CD14-positive monocyte (primary cell): ENCODE data around the gene RIPPLY3. TPM values are rescaled to one million over a fixed set of nuclear protein-coding genes. Genes with fewer than 3 reads are reported as not detected.

Experiments
- DNase-seq, 3 donors: peaks; one replicate each; pipeline ENCODE4 v3.0.0-alpha.2; 2011 to 2022
- H2AFZ ChIP-seq: 2 replicates; pipeline ENCODE4 v1.6.0; 2012; ENCODE audit warnings: mild to moderate bottlenecking, low read depth, low read length, inconsistent platforms; ENCODE audit not compliant: insufficient read depth, poor library complexity, severe bottlenecking
- H3K27ac ChIP-seq, 2 donors: 1 replicate in 1 of 2; 2 replicates in 1 of 2; pipeline ENCODE4 v1.5.1; 2012 to 2013; ENCODE audit warnings: low read length in 2 of 2, control low read depth in 1 of 2, inconsistent platforms in 1 of 2, low read depth in 1 of 2, mild to moderate bottlenecking in 1 of 2
- H3K27me3 ChIP-seq, 2 donors: one replicate each; pipeline versions ENCODE4 v1.6.0 to v1.6.1; 2011 to 2013; ENCODE audit warnings: low read length in 2 of 2; ENCODE audit not compliant: control insufficient read depth in 2 of 2, insufficient read depth in 2 of 2
- H3K36me3 ChIP-seq, 2 donors: replicated peaks in 1 of 2; 1 replicate in 1 of 2; 2 replicates in 1 of 2; pipeline versions ENCODE4 v1.5.1 to v1.6.1; 2012 to 2013; ENCODE audit warnings: low read length in 2 of 2, control low read depth in 1 of 2, inconsistent platforms in 1 of 2, mild to moderate bottlenecking in 1 of 2; ENCODE audit not compliant: insufficient read depth in 2 of 2, control insufficient read depth in 1 of 2
- H3K4me1 ChIP-seq, 2 donors: 1 replicate in 1 of 2; 2 replicates in 1 of 2; pipeline versions ENCODE4 v1.5.1 to v1.6.1; 2012 to 2013; ENCODE audit warnings: low read length in 2 of 2, control low read depth in 1 of 2, inconsistent platforms in 1 of 2, mild to moderate bottlenecking in 1 of 2, moderate library complexity in 1 of 2; ENCODE audit not compliant: insufficient read depth in 2 of 2, control insufficient read depth in 1 of 2
- H3K4me2 ChIP-seq: replicated peaks from 2 replicates; pipeline ENCODE3; 2012; ENCODE audit warnings: low read length, moderate library complexity, mild to moderate bottlenecking; ENCODE audit not compliant: poor library complexity, severe bottlenecking; ENCODE audit errors: extremely low read depth
- H3K4me3 ChIP-seq, 3 experiments: fragments of 200-600 bp in 1 of 3; sonication (generic) in 1 of 3; replicated peaks in 1 of 3; 1 replicate in 2 of 3; 2 replicates in 1 of 3; pipeline ENCODE4 v1.5.1; 2011 to 2013; ENCODE audit warnings: low read length in 3 of 3, mild to moderate bottlenecking in 3 of 3, control low read depth in 2 of 3, low read depth in 2 of 3, inconsistent platforms in 1 of 3, moderate library complexity in 1 of 3
- H3K79me2 ChIP-seq: 2 replicates; pipeline ENCODE4 v1.6.0; 2012; ENCODE audit warnings: mild to moderate bottlenecking, control low read depth, inconsistent platforms, low read length, moderate library complexity; ENCODE audit not compliant: insufficient read depth
- H3K9ac ChIP-seq: 2 replicates; pipeline ENCODE4 v1.6.0; 2017; ENCODE audit warnings: low read length, mild to moderate bottlenecking; ENCODE audit not compliant: insufficient read depth, poor library complexity, severe bottlenecking
- H3K9me3 ChIP-seq, 2 donors: replicated peaks in 1 of 2; 1 replicate in 1 of 2; 2 replicates in 1 of 2; pipeline versions ENCODE4 v1.5.1 to v1.6.1; 2012 to 2013; ENCODE audit warnings: low read length in 2 of 2, control low read depth in 1 of 2; ENCODE audit not compliant: control insufficient read depth in 1 of 2, insufficient read depth in 1 of 2
- H4K20me1 ChIP-seq: 2 replicates; pipeline ENCODE4 v1.6.0; 2012; ENCODE audit warnings: mild to moderate bottlenecking, low read length, control low read depth, moderate library complexity; ENCODE audit not compliant: insufficient read depth
- H3K27ac Mint-ChIP-seq, 7 donors: one replicate each; pipeline ENCODE4 v1.8.0; 2020; ENCODE audit warnings: mild to moderate bottlenecking in 7 of 7, mixed read lengths in 7 of 7, moderate library complexity in 6 of 7, inconsistent platforms in 2 of 7
- H3K27me3 Mint-ChIP-seq, 3 donors: one replicate each; pipeline ENCODE4 v1.8.0; 2021 to 2022; ENCODE audit warnings: low read depth in 3 of 3, mild to moderate bottlenecking in 3 of 3, mixed read lengths in 3 of 3, moderate library complexity in 3 of 3, inconsistent platforms in 1 of 3
- H3K36me3 Mint-ChIP-seq, 2 donors: one replicate each; pipeline ENCODE4 v1.8.0; 2020; ENCODE audit warnings: mixed read lengths in 2 of 2, inconsistent platforms in 1 of 2, mild to moderate bottlenecking in 1 of 2
- H3K4me1 Mint-ChIP-seq: one replicate; pipeline ENCODE4 v1.8.0; 2020; ENCODE audit warnings: mild to moderate bottlenecking, mixed read lengths
- H3K4me3 Mint-ChIP-seq, 2 donors: one replicate each; pipeline ENCODE4 v1.8.0; 2020; ENCODE audit warnings: mild to moderate bottlenecking in 2 of 2, mixed read lengths in 2 of 2, moderate library complexity in 1 of 2
- H3K9me3 Mint-ChIP-seq, 7 donors: one replicate each; pipeline ENCODE4 v1.8.0; 2020 to 2022; ENCODE audit warnings: mixed read lengths in 7 of 7, mild to moderate bottlenecking in 6 of 7, moderate library complexity in 6 of 7, inconsistent platforms in 2 of 7
- WGBS: methylation state at CpG from one replicate; pipeline ENCODE4 v1.1.5; 2013; ENCODE audit warnings: missing lambda C conversion rate; ENCODE audit not compliant: insufficient coverage; 5-methylcytosine and 5-hydroxymethylcytosine counted together
- intact Hi-C, 2 donors: fragments of 100-400 bp; cut with micrococcal nuclease; formaldehyde crosslinking; loops; one replicate each; pipeline versions ENCODE4 v1.15.0 to v1.15.1; 2023
- polyA plus RNA-seq, 3 donors: library from polyadenylated mRNA; depleted of rRNA in 1 of 3; unstranded in 2 of 3; stranded (reverse) in 1 of 3; fragments of 300-500 nt in 2 of 3; fragments of >200 nt in 1 of 3; fragmentation: Illumina TruSeq in 2 of 3; gene quantifications; 1 replicate in 2 of 3; 2 replicates in 1 of 3; pipeline ENCODE4 v1.2.3, GENCODE V29; 2012 to 2021
- small RNA-seq: library from RNA; depleted of rRNA; stranded (forward); fragments of <200 nt; gene quantifications from one replicate; pipeline ENCODE3, GENCODE V24; 2012; ENCODE audit warnings: low read depth; ENCODE audit not compliant: insufficient read length
- TF ChIP-seq, protein P1 (sequence below): fragments of 200-600 bp; IDR thresholded peaks from one replicate; pipeline ENCODE4 v1.8.0; 2022; ENCODE audit warnings: antibody characterized with exemption, mild to moderate bottlenecking

RIPPLY3 gene
- polyA plus RNA-seq, 3 donors: not detected

DNA sequence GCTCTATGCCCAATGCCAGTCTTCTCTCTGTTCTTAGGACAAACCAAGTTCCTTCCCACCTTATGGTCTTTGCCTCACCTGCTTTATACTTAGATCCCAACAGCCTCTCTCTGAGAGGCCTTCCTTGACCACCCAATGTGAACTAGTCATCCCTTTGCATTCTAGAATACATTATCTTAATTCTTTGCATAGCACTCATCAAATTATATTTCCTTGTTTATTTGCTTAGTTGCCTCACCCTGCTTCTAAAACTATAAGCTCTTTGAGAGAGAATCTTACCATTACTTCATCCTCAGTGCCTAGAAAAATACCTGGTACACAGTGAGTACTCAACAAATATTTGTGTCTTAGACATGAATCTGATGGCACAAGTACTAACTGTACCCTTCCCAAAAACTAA is 58.3 kb downstream of the RIPPLY3 start:
- peak overlapping the region in 1 of 7 donors; percentile 0 for H3K27ac Mint-ChIP-seq
- intact Hi-C loops: no loop called here
- no peak overlapping the region for H3K4me3 Mint-ChIP-seq

DNA sequence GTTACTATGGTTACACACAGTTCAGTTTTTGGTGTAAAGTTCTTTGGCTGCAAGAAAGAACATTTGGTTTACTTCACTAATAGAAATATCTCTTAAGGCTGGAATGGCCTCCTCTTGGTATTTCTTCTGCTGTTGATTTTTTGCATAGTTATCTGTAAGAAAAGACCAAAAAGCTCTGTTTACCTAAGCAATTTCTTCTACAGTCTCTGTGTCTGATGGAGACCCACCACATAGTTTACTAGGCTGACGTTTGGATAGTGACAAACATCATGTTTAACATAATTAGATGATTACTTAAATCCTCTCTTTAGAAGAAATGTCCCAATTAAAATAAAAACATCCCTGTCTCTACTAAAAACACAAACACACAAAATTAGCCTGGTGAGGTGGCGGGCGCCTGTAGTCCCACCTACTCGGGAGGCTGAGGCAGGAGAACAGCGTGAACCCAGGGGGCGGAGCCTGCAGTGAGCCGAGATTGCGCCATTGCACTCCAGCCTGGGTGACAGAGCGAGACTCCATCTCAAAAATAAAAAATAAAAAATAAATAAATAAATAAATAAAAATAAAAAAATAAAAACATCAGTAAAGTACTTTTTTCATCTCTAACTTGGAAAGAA is 59.2 kb downstream of the RIPPLY3 start:
- no peaks in the 10 kb centered on the region for H3K9me3 ChIP-seq
- peaks cover 0 to 2% (median 0%) of the 10 kb centered on the region in 7 donors for H3K9me3 Mint-ChIP-seq
- no peak for DNase-seq
- H3K27ac Mint-ChIP-seq: no peak overlapping the region
- H4K20me1 ChIP-seq: no peaks in the 10 kb centered on the region
- 100% methylated on average over 2 of the region's 9 CpGs for WGBS
- H3K4me1 ChIP-seq: no peaks in the 10 kb centered on the region
- H3K4me3 Mint-ChIP-seq: no peak overlapping the region
- H3K27me3 ChIP-seq: no peaks in the 10 kb centered on the region
- H2AFZ ChIP-seq: no peak overlapping the region
- no peak overlapping the region for H3K27ac ChIP-seq
- peaks cover 25 to 26% of the 10 kb centered on the region in 2 donors for H3K36me3 Mint-ChIP-seq
- no peak overlapping the region for H3K4me2 ChIP-seq
- peaks cover 0 to 2% (median 1%) of the 10 kb centered on the region in 3 donors for H3K27me3 Mint-ChIP-seq
- intact Hi-C loops: no loop called here
- H3K4me1 Mint-ChIP-seq: peaks cover 2% of the 10 kb centered on the region
- TF ChIP-seq, protein P1, sequence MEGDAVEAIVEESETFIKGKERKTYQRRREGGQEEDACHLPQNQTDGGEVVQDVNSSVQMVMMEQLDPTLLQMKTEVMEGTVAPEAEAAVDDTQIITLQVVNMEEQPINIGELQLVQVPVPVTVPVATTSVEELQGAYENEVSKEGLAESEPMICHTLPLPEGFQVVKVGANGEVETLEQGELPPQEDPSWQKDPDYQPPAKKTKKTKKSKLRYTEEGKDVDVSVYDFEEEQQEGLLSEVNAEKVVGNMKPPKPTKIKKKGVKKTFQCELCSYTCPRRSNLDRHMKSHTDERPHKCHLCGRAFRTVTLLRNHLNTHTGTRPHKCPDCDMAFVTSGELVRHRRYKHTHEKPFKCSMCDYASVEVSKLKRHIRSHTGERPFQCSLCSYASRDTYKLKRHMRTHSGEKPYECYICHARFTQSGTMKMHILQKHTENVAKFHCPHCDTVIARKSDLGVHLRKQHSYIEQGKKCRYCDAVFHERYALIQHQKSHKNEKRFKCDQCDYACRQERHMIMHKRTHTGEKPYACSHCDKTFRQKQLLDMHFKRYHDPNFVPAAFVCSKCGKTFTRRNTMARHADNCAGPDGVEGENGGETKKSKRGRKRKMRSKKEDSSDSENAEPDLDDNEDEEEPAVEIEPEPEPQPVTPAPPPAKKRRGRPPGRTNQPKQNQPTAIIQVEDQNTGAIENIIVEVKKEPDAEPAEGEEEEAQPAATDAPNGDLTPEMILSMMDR: no peak
- H3K79me2 ChIP-seq: no peaks in the 10 kb centered on the region
- H3K4me3 ChIP-seq: no peak overlapping the region
- no peak overlapping the region for H3K9ac ChIP-seq
- H3K36me3 ChIP-seq: peaks cover 3 to 14% of the 10 kb centered on the region in 2 donors

More for the DNA sequence above, 58.3 kb downstream of the RIPPLY3 start:
- Histone ChIP-seq H3K4me3 (no peak overlapping the region), H3K9ac (no peak overlapping the region), H3K27me3 (no peaks in the 10 kb centered on the region), H3K27ac (no peak overlapping the region), H2AFZ (no peak overlapping the region), H3K79me2 (no peaks in the 10 kb centered on the region), H3K4me2 (no peak overlapping the region), H4K20me1 (no peaks in the 10 kb centered on the region), H3K36me3 (peaks cover 3 to 14% of the 10 kb centered on the region in 2 donors), H3K9me3 (no peaks in the 10 kb centered on the region), H3K4me1 (no peaks in the 10 kb centered on the region)
- DNase-seq: no peak
- Mint-ChIP-seq H3K4me1 (no peaks in the 10 kb centered on the region), H3K27me3 (peaks cover 0 to 2% (median 1%) of the 10 kb centered on the region in 3 donors), H3K9me3 (peaks cover 0 to 2% (median 0%) of the 10 kb centered on the region in 7 donors), H3K36me3 (peaks cover 24 to 25% of the 10 kb centered on the region in 2 donors)
- TF ChIP-seq, protein P1: no peak

Small RNA genes lying within 50 kb of the gene (small RNA-seq; reads per million reads assigned to genes)
- gene RF00019 (not detected), gene RNU6-696P (not detected)

Other genes starting within 250 kb of the RIPPLY3 start
- gene HLCS, start 40.0 kb upstream of the RIPPLY3 start, polyA plus RNA-seq: 1 to 10 TPM; 2.1 to 3.1 (median 2.2) TPM
- 10 to 100 TPM in 2 of 3 donors, 1 to 10 TPM in 1; 8.8 to 17.6 (median 10.6) TPM for gene PIGP, start 66.4 kb downstream of the RIPPLY3 start, polyA plus RNA-seq
- 10 to 100 TPM in 2 of 3 donors, 1 to 10 TPM in 1; 9.6 to 35.4 (median 17.9) TPM for gene TTC3, start 66.6 kb downstream of the RIPPLY3 start, polyA plus RNA-seq